GM11168 (cell line): Measurements from ENCODE around the gene MAP1LC3A.

ENCODE experiments used
- in situ Hi-C: fragments of 300-500 bp; cut with MboI; formaldehyde crosslinking; loops from one replicate; pipeline ENCODE4 v1.12.0; 2022; ENCODE audit warnings: low sequenced_read_pairs; ENCODE audit not compliant: unreplicated experiment

The MAP1LC3A gene

GRCh38 chr20:34570859-34571306 lies 12.4 kb downstream of the MAP1LC3A start:
- in situ Hi-C loops = no loop called here

- in situ Hi-C loops = no loop called here
Observed at GRCh38 chr20:34571753-34572152, 13.2 kb downstream of the MAP1LC3A start.

GRCh38 chr20:34573541-34574300 lies 15.2 kb downstream of the MAP1LC3A start:
- in situ Hi-C loops = no loop called here

GRCh38 chr20:34574426-34574825 lies 15.9 kb downstream of the MAP1LC3A start:
- in situ Hi-C loops = no loop called here

GRCh38 chr20:34574861-34575260 lies 16.3 kb downstream of the MAP1LC3A start:
- in situ Hi-C loops = no loop called here

GRCh38 chr20:34575271-34575670 lies 16.8 kb downstream of the MAP1LC3A start:
- in situ Hi-C loops = no loop called here

GRCh38 chr20:34575756-34576155 lies 17.2 kb downstream of the MAP1LC3A start:
- in situ Hi-C loops = no loop called here

GRCh38 chr20:34577061-34577460 lies 18.5 kb downstream of the MAP1LC3A start:
- in situ Hi-C loops = no loop called here

GRCh38 chr20:34578025-34578424 lies 19.5 kb downstream of the MAP1LC3A start:
- in situ Hi-C loops = no loop called here

- in situ Hi-C loops = no loop called here
Observed at GRCh38 chr20:34578521-34578920, 20.0 kb downstream of the MAP1LC3A start.

- in situ Hi-C loops = no loop called here
Observed at GRCh38 chr20:34579191-34579978, 20.9 kb downstream of the MAP1LC3A start.

GRCh38 chr20:34579979-34580940 lies 21.7 kb downstream of the MAP1LC3A start:
- in situ Hi-C loops = no loop called here

GRCh38 chr20:34581341-34582184 lies 23.0 kb downstream of the MAP1LC3A start:
- in situ Hi-C loops = no loop called here

GRCh38 chr20:34582221-34582620 lies 23.7 kb downstream of the MAP1LC3A start:
- in situ Hi-C loops = no loop called here

- in situ Hi-C loops = no loop called here
Observed at GRCh38 chr20:34582911-34583310, 24.4 kb downstream of the MAP1LC3A start.

- in situ Hi-C loops = no loop called here
Observed at GRCh38 chr20:34583544-34583943, 25.0 kb downstream of the MAP1LC3A start.

- in situ Hi-C loops = no loop called here
Observed at GRCh38 chr20:34585019-34585418, 26.5 kb downstream of the MAP1LC3A start.

GRCh38 chr20:34586488-34587163 lies 28.1 kb downstream of the MAP1LC3A start:
- in situ Hi-C loops = no loop called here
